OCI-LY7 (cell line): ENCODE data around the gene EHF. TPM values are rescaled to one million over a fixed set of nuclear protein-coding genes. Genes with fewer than 3 reads are reported as not detected.

Source experiments
- BruUV-seq: library from RNA; stranded (reverse); fragments of 400-500 nt; replicated peaks from 2 replicates; lab custom pipeline; 2021; lab: Mats Ljungman, UMichigan
- CTCF ChIA-PET: fragments of 300-600 bp; sonication (Branson Sonifier 250); formaldehyde crosslinking; loops from one replicate; lab custom pipeline; 2022; ENCODE audit warnings: antibody characterized with exemption; ENCODE audit not compliant: unreplicated experiment; lab: Charles Lee
- POLR2A ChIA-PET: fragments of 300-600 bp; sonication (Branson Sonifier 250); formaldehyde crosslinking; loops from one replicate; lab custom pipeline; 2022; ENCODE audit warnings: antibody characterized with exemption; lab: Charles Lee
- DNase-seq: peaks from one replicate; pipeline ENCODE4 v3.0.0-alpha.2; 2015; ENCODE audit warnings: low spot score
- H2AFZ ChIP-seq: fragments of 200-600 bp; sonication (generic), shearing (Covaris generic); 2 replicates; pipeline ENCODE4 v1.6.1; 2014; ENCODE audit warnings: mild to moderate bottlenecking, antibody characterized with exemption, low read length, moderate library complexity
- H3K27ac ChIP-seq: fragments of 200-600 bp; sonication (generic); 2 replicates; pipeline ENCODE4 v1.5.1; 2014; ENCODE audit warnings: mixed run types, low read depth, mild to moderate bottlenecking, moderate library complexity, low read length, inconsistent platforms; ENCODE audit not compliant: poor library complexity, severe bottlenecking
- H3K36me3 ChIP-seq: fragments of 200-600 bp; sonication (generic); 2 replicates; pipeline ENCODE4 v1.6.1; 2014; ENCODE audit warnings: mild to moderate bottlenecking, antibody characterized with exemption, low read length, moderate library complexity, mixed read lengths; ENCODE audit not compliant: insufficient read depth
- H3K4me1 ChIP-seq: fragments of 200-600 bp; sonication (generic); 2 replicates; pipeline ENCODE4 v1.5.1; 2014; ENCODE audit warnings: mild to moderate bottlenecking, low read length; ENCODE audit not compliant: insufficient read depth, poor library complexity, severe bottlenecking
- H3K4me2 ChIP-seq: fragments of 200-600 bp; sonication (generic); 2 replicates; pipeline ENCODE4 v1.6.1; 2014; ENCODE audit warnings: mild to moderate bottlenecking, low read length
- H3K4me3 ChIP-seq: fragments of 200-600 bp; sonication (generic); 2 replicates; pipeline ENCODE4 v1.5.1; 2014; ENCODE audit warnings: mild to moderate bottlenecking, low read depth, low read length; ENCODE audit not compliant: poor library complexity, severe bottlenecking
- H3K79me2 ChIP-seq: fragments of 200-600 bp; sonication (generic); 2 replicates; pipeline ENCODE4 v1.6.1; 2016; ENCODE audit warnings: low read depth, mild to moderate bottlenecking, low read length, moderate library complexity, mixed read lengths; ENCODE audit not compliant: insufficient read depth
- H3K9me2 ChIP-seq: fragments of 200-600 bp; sonication (generic); 2 replicates; pipeline ENCODE4 v1.6.1; 2016; ENCODE audit warnings: mild to moderate bottlenecking, low read length, mixed read lengths; ENCODE audit not compliant: insufficient read depth
- H3K9me3 ChIP-seq: fragments of 200-600 bp; sonication (generic); 2 replicates; pipeline ENCODE4 v1.6.1; 2014; ENCODE audit warnings: mild to moderate bottlenecking, mixed run types, low read length, mixed read lengths
- H4K20me1 ChIP-seq: fragments of 200-600 bp; sonication (generic); 2 replicates; pipeline ENCODE4 v1.6.1; 2014; ENCODE audit warnings: mild to moderate bottlenecking, antibody characterized with exemption, low read length, moderate library complexity, mixed read lengths; ENCODE audit not compliant: insufficient read depth
- EZH2phosphoT487 ChIP-seq: fragments of 200-600 bp; sonication (generic); IDR thresholded peaks from 2 replicates; pipeline ENCODE4 v1.6.1; 2018; ENCODE audit warnings: low read depth, borderline replicate concordance, mild to moderate bottlenecking, mixed run types, antibody characterized with exemption, low read length, moderate library complexity, mixed read lengths
- intact Hi-C: fragments of 100-400 bp; cut with micrococcal nuclease; formaldehyde crosslinking; loops from one replicate; pipeline ENCODE4 v1.10.0; 2022; ENCODE audit not compliant: unreplicated experiment
- total RNA-seq, 2 experiments: library from RNA; depleted of rRNA in 1 of 2; stranded (reverse); fragments of >200 nt in 1 of 2; shearing (Covaris generic) in 1 of 2; gene quantifications; 2 replicates each; pipeline ENCODE4 v1.2.3, GENCODE V29; 2014 to 2022
- TF ChIP-seq, protein P1 (sequence below): fragments of 200-600 bp; sonication (generic); conservative IDR thresholded peaks from 2 replicates; pipeline ENCODE4 v1.5.1; 2014; ENCODE audit warnings: mild to moderate bottlenecking, antibody characterized with exemption, low read length, moderate library complexity, mixed read lengths

EHF gene
- total RNA-seq, 2 experiments from 2014 or later, result not detected

GRCh38 chr11:34646431-34646830 lies 25.5 kb downstream of the EHF start:
- H4K20me1 ChIP-seq, result no peaks in the 10 kb centered on the region
- H3K4me1 ChIP-seq, result no peaks in the 10 kb centered on the region
- ChIA-PET CTCF (no interaction called here), POLR2A (interaction anchor here (1.0 kb wide), 1 partner anchor 11 kb away, joined by 3 read pairs; no protein-coding TSS in a partner anchor)
- no peak overlapping the region for H3K4me2 ChIP-seq
- no peaks in the 10 kb centered on the region for H3K9me2 ChIP-seq
- intact Hi-C loops, result no loop called here
- no peaks in the 10 kb centered on the region for H3K36me3 ChIP-seq
- TF ChIP-seq, protein P1, sequence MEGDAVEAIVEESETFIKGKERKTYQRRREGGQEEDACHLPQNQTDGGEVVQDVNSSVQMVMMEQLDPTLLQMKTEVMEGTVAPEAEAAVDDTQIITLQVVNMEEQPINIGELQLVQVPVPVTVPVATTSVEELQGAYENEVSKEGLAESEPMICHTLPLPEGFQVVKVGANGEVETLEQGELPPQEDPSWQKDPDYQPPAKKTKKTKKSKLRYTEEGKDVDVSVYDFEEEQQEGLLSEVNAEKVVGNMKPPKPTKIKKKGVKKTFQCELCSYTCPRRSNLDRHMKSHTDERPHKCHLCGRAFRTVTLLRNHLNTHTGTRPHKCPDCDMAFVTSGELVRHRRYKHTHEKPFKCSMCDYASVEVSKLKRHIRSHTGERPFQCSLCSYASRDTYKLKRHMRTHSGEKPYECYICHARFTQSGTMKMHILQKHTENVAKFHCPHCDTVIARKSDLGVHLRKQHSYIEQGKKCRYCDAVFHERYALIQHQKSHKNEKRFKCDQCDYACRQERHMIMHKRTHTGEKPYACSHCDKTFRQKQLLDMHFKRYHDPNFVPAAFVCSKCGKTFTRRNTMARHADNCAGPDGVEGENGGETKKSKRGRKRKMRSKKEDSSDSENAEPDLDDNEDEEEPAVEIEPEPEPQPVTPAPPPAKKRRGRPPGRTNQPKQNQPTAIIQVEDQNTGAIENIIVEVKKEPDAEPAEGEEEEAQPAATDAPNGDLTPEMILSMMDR, result no peak
- TF ChIP-seq EZH2phosphoT487, result no peak
- no peaks in the 10 kb centered on the region for H3K79me2 ChIP-seq
- H3K27ac ChIP-seq, result no peak overlapping the region
- H3K4me3 ChIP-seq, result no peak overlapping the region
- H2AFZ ChIP-seq, result no peak overlapping the region
- no TSS peak for BruUV-seq
- H3K9me3 ChIP-seq, result no peaks in the 10 kb centered on the region
- no peak for DNase-seq

DNA sequence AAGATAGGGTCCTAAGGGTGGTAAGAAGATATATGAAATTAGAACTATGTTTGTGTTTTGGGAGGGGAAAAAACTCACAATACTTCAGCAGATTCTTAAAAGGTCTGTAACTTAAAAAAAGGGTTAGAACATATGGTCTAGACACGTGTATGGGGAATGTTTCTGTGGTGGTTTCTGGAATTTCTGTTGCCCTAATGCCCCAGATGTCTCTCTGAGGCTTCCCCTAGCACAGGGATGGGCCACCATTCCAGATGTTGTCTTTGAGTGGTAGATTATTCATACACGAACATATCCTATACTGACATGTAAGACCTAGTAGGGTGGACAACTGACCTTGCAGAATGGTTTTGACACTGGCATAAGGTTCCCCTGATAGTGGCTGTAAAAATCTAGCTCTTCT lies 26.2 kb downstream of the EHF start:
- ChIA-PET CTCF (no interaction called here), POLR2A (interaction anchor here (0.7 to 1.0 kb wide), 2 partner anchors 12 to 276 kb away, joined by 3 read pairs; no protein-coding TSS in a partner anchor)
- H3K4me2 ChIP-seq, result no peak overlapping the region
- intact Hi-C loops, result no loop called here
- no peaks in the 10 kb centered on the region for H3K4me1 ChIP-seq
- H3K27ac ChIP-seq, result no peak overlapping the region
- no peaks in the 10 kb centered on the region for H3K79me2 ChIP-seq
- no peaks in the 10 kb centered on the region for H3K36me3 ChIP-seq
- DNase-seq, result no peak
- no peaks in the 10 kb centered on the region for H4K20me1 ChIP-seq
- no peak overlapping the region for H2AFZ ChIP-seq
- H3K4me3 ChIP-seq, result no peak overlapping the region
- H3K9me3 ChIP-seq, result no peaks in the 10 kb centered on the region
- no peaks in the 10 kb centered on the region for H3K9me2 ChIP-seq
- TF ChIP-seq, protein P1, result no peak
- no peak for TF ChIP-seq EZH2phosphoT487
- BruUV-seq, result no TSS peak

DNA sequence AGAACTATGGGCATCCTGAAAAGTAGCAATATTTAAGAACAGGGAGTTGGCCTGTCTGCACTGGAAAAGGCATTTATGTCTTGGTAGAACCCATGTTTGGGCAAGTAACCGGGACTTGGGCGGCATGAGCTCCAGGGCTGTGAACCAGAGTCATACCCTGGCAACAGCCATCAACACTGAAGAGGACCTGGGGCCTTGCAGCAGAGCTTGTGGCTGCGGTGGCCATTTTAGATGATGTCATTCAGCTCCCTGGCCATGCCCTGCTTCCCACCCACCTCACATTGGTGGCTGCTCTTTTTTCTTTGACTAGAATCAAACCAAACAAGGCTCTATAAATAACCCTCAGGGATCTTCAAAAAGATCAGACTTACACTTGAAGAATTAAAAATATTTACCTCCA lies 26.6 kb downstream of the EHF start:
- Histone ChIP-seq H3K79me2 (no peaks in the 10 kb centered on the region), H3K27ac (no peak overlapping the region), H4K20me1 (no peaks in the 10 kb centered on the region), H3K9me2 (no peaks in the 10 kb centered on the region), H3K4me1 (no peaks in the 10 kb centered on the region), H3K4me2 (no peak overlapping the region), H3K4me3 (no peak overlapping the region), H2AFZ (no peak overlapping the region), H3K36me3 (no peaks in the 10 kb centered on the region), H3K9me3 (no peaks in the 10 kb centered on the region)
- no peak for DNase-seq
- intact Hi-C loops, result no loop called here
- ChIA-PET CTCF (no interaction called here), POLR2A (interaction anchor here (0.7 kb wide), 1 partner anchor 276 kb away, joined by 3 read pairs; no protein-coding TSS in a partner anchor)
- BruUV-seq, result no TSS peak
- TF ChIP-seq, protein P1, result no peak
- TF ChIP-seq EZH2phosphoT487, result no peak
